Measurements from ENCODE around the gene RAB18.

GRCh38 chr10:27496137-27496536 is 8.0 kb upstream of the RAB18 start:
- no peak for TF ChIP-seq TAF1 (IDR thresholded peaks at IDR 0.05; ENCODE audit: borderline replicate concordance, low read depth, low read length)
- TF ChIP-seq POLR2A (IDR thresholded peaks at IDR 0.05; ENCODE audit: low read depth, low read length) = no peak
- TF ChIP-seq POLR2AphosphoS5 (IDR thresholded peaks at IDR 0.05; ENCODE audit: low read depth, low read length) = no peak
